B cell (primary cell): ENCODE measurements around the gene LTC4S. TPM values are rescaled to one million over a fixed set of nuclear protein-coding genes. Genes with fewer than 3 reads are reported as not detected.

Source experiments
- ATAC-seq: fragments of 200-7000 bp; cut with Tn5 transposase; one replicate; pipeline ENCODE4 v1.10.0; 2021; ENCODE audit warnings: low read depth, mild to moderate bottlenecking, moderate number of reproducible peaks, moderate library complexity
- CTCF ChIA-PET: fragments of 350-600 bp; sonication (Branson Sonifier 250); formaldehyde crosslinking; loops from one replicate; lab custom pipeline; 2021; ENCODE audit warnings: antibody characterized with exemption, inconsistent platforms; lab: Charles Lee
- POLR2A ChIA-PET: fragments of 350-600 bp; sonication (Branson Sonifier 250); formaldehyde crosslinking; loops from one replicate; lab custom pipeline; 2021; ENCODE audit warnings: antibody characterized with exemption; lab: Charles Lee
- DNase-seq: peaks from one replicate; pipeline ENCODE4 v3.0.0; 2013
- H2AFZ ChIP-seq: 2 replicates; pipeline ENCODE4 v1.6.1; 2012; ENCODE audit warnings: mild to moderate bottlenecking, low read depth, low read length; ENCODE audit not compliant: insufficient read depth, poor library complexity, severe bottlenecking
- H3K27ac ChIP-seq, 2 donors: 1 replicate in 1 of 2; 2 replicates in 1 of 2; pipeline ENCODE4 v1.5.1; 2012 to 2013; ENCODE audit warnings: low read length in 2 of 2, mild to moderate bottlenecking in 2 of 2, moderate library complexity in 1 of 2
- H3K27me3 ChIP-seq, 4 experiments: fragments of 200-600 bp in 1 of 4; sonication (generic) in 1 of 4; replicated peaks in 1 of 4; 1 replicate in 2 of 4; 2 replicates in 2 of 4; pipeline versions ENCODE4 v1.6.1 to v1.7.0; 2013 to 2016; ENCODE audit warnings: low read length in 3 of 4, mild to moderate bottlenecking in 2 of 4, mixed read lengths in 1 of 4, moderate library complexity in 1 of 4; ENCODE audit not compliant: insufficient read depth in 4 of 4, control insufficient read depth in 3 of 4; ENCODE audit errors: control extremely low read depth in 1 of 4
- H3K36me3 ChIP-seq, 2 experiments: replicated peaks in 1 of 2; 1 replicate in 1 of 2; 2 replicates in 1 of 2; pipeline versions ENCODE4 v1.6.1 to v1.7.1; 2013; ENCODE audit warnings: low read length in 1 of 2; ENCODE audit not compliant: insufficient read depth in 2 of 2, control insufficient read depth in 1 of 2; ENCODE audit errors: control extremely low read depth in 1 of 2, extremely low read depth in 1 of 2
- H3K4me1 ChIP-seq, 2 donors: fragments of 200-600 bp in 1 of 2; sonication (generic) in 1 of 2; 1 replicate in 1 of 2; 2 replicates in 1 of 2; pipeline versions ENCODE4 v1.5.1 to v1.6.1; 2013 to 2017; ENCODE audit warnings: low read length in 2 of 2; ENCODE audit not compliant: control insufficient read depth in 2 of 2, insufficient read depth in 2 of 2
- H3K4me2 ChIP-seq: replicated peaks from 2 replicates; pipeline ENCODE3; 2012; ENCODE audit warnings: mild to moderate bottlenecking, low read depth, low read length; ENCODE audit not compliant: poor library complexity, severe bottlenecking
- H3K4me3 ChIP-seq, 5 experiments: fragments of 200-600 bp in 1 of 5; sonication (generic) in 1 of 5; 1 replicate in 3 of 5; 2 replicates in 2 of 5; pipeline versions ENCODE4 v1.5.1 to v1.7.0; 2011 to 2016; ENCODE audit warnings: low read length in 4 of 5, mild to moderate bottlenecking in 4 of 5, low read depth in 2 of 5, control low read depth in 1 of 5, moderate library complexity in 1 of 5; ENCODE audit not compliant: insufficient read depth in 1 of 5; ENCODE audit errors: control extremely low read depth in 1 of 5, extremely low read depth in 1 of 5
- H3K79me2 ChIP-seq: fragments of 200-600 bp; sonication (generic); one replicate; pipeline ENCODE4 v1.6.0; 2016; ENCODE audit warnings: low read length; ENCODE audit not compliant: control insufficient read depth, insufficient read depth
- H3K9ac ChIP-seq: fragments of 200-600 bp; sonication (generic); 2 replicates; pipeline ENCODE4 v1.6.1; 2017; ENCODE audit warnings: mild to moderate bottlenecking, low read length, moderate library complexity
- H3K9me3 ChIP-seq, 3 donors: one replicate each; pipeline versions ENCODE4 v1.6.1 to v1.7.1; 2013; ENCODE audit warnings: low read length in 2 of 3; ENCODE audit not compliant: control insufficient read depth in 2 of 3, insufficient read depth in 1 of 3; ENCODE audit errors: control extremely low read depth in 1 of 3
- H4K20me1 ChIP-seq: 2 replicates; pipeline ENCODE4 v1.6.0; 2012; ENCODE audit warnings: mild to moderate bottlenecking, low read length; ENCODE audit not compliant: insufficient read depth, control insufficient read depth, poor library complexity, severe bottlenecking
- H3K27ac Mint-ChIP-seq: one replicate; pipeline ENCODE4 v1.8.0; 2021; ENCODE audit warnings: mixed read lengths
- H3K27me3 Mint-ChIP-seq: one replicate; pipeline ENCODE4 v1.8.0; 2021; ENCODE audit warnings: mixed read lengths
- H3K4me1 Mint-ChIP-seq: one replicate; pipeline ENCODE4 v1.8.0; 2021; ENCODE audit warnings: mixed read lengths
- H3K4me3 Mint-ChIP-seq: one replicate; pipeline ENCODE4 v1.8.0; 2021; ENCODE audit warnings: mixed read lengths
- H3K9me3 Mint-ChIP-seq: one replicate; pipeline ENCODE4 v1.8.0; 2022; ENCODE audit warnings: mixed read lengths; ENCODE audit not compliant: insufficient read depth
- CTCF ChIP-seq: fragments of 200-600 bp; IDR thresholded peaks from one replicate; pipeline ENCODE4 v1.8.0; 2022; ENCODE audit warnings: antibody characterized with exemption, mild to moderate bottlenecking
- EZH2 ChIP-seq: IDR thresholded peaks from 2 replicates; pipeline ENCODE4 v1.6.1; 2012; ENCODE audit warnings: borderline replicate concordance, low read depth, mild to moderate bottlenecking, moderate library complexity, low read length; ENCODE audit not compliant: insufficient read depth, poor library complexity, severe bottlenecking
- WGBS: methylation state at CpG from one replicate; pipeline ENCODE4 v1.1.5; 2013; ENCODE audit warnings: missing lambda C conversion rate; ENCODE audit not compliant: insufficient coverage; 5-methylcytosine and 5-hydroxymethylcytosine counted together
- intact Hi-C: fragments of 100-400 bp; cut with micrococcal nuclease; formaldehyde crosslinking; loops from one replicate; pipeline ENCODE4 v1.10.0; 2022
- polyA plus RNA-seq: library from polyadenylated mRNA; depleted of rRNA; stranded (reverse); fragments of >200 nt; gene quantifications from 2 replicates; pipeline ENCODE4 v1.2.3, GENCODE V29; 2012
- total RNA-seq, 2 donors: library from RNA; stranded (reverse); fragments of 120-200 nt in 1 of 2; gene quantifications; 1 replicate in 1 of 2; 2 replicates in 1 of 2; pipeline versions ENCODE4 v1.2.3 to v1.2.4, GENCODE V29; 2013 to 2022

LTC4S gene
- total and polyA plus RNA-seq, 2 donors (not counting 1 experiment from before 2014, with no cell fraction given): 0.40 to 3.8 TPM

- Histone ChIP-seq H3K4me3 (peak overlapping the region in 3 of 5 experiments; percentile 63 to 68 (median 64)), H2AFZ (peak overlapping the region; percentile 72), H3K9ac (peak overlapping the region; percentile 74), H3K27ac (peak overlapping the region; percentile 41 to 66), H4K20me1 (peaks cover 26% of the 10 kb centered on the region), H3K27me3 (no peaks in the 10 kb centered on the region), H3K9me3 (no peaks in the 10 kb centered on the region), H3K36me3 (peaks cover 0 to 31% of the 10 kb centered on the region in 2 experiments), H3K4me1 (peaks cover 28 to 37% of the 10 kb centered on the region in 2 donors), H3K4me2 (peak overlapping the region; percentile 90), H3K79me2 (peaks cover 9% of the 10 kb centered on the region)
- DNase-seq (peak; percentile 30), ATAC-seq (no peak)
- WGBS: 92% methylated on average over 19 of the region's 21 CpGs
- Mint-ChIP-seq H3K9me3 (no peaks in the 10 kb centered on the region), H3K4me1 (peaks cover 33% of the 10 kb centered on the region), H3K27ac (peak overlapping the region; percentile 70), H3K27me3 (no peaks in the 10 kb centered on the region), H3K4me3 (peak overlapping the region; percentile 70)
- ChIA-PET POLR2A (interaction anchor here (2.7 kb wide), 1 partner anchor 22 kb away, joined by 8 read pairs; no protein-coding TSS in a partner anchor), CTCF (interaction anchor here (0.9 to 2.2 kb wide), 7 partner anchors 17 to 178 kb away, joined by 3 to 17 read pairs (median 4); partner anchors contain the start of gene HNRNPH1)
- TF ChIP-seq CTCF (no peak), EZH2 (no peak)
- intact Hi-C loops: loop anchor here (1.0 to 2.0 kb wide), 4 partner anchors 34 to 174 kb away; partner anchors contain the start of genes CANX, HNRNPH1 and MAML1
Observed at GRCh38 chr5:179796877-179797608, 3.3 kb downstream of the LTC4S start.

- CTCF ChIA-PET: interaction anchor here (0.9 to 1.8 kb wide), 4 partner anchors 16 to 177 kb away, joined by 3 to 4 read pairs (median 4); partner anchors contain the start of gene HNRNPH1
- DNase-seq: no peak
- no peaks in the 10 kb centered on the region for H3K27me3 Mint-ChIP-seq
Observed at GRCh38 chr5:179797741-179798140, 4.0 kb downstream of the LTC4S start.

More at GRCh38 chr5:179797741-179798140, 4.0 kb downstream of the LTC4S start:
- H3K36me3 ChIP-seq: peaks cover 0 to 31% of the 10 kb centered on the region in 2 experiments
- TF ChIP-seq CTCF (no peak), EZH2 (no peak)
- H3K9ac ChIP-seq: no peak overlapping the region
- H3K4me2 ChIP-seq: no peak overlapping the region
- no peak overlapping the region for H3K27ac Mint-ChIP-seq
- peaks cover 15% of the 10 kb centered on the region for H3K79me2 ChIP-seq
- ATAC-seq: no peak
- no peaks in the 10 kb centered on the region for H3K27me3 ChIP-seq
- intact Hi-C loops: loop anchor here (2.0 kb wide), 1 partner anchor 175 kb away; the partner anchor contains the start of gene HNRNPH1
- no peaks in the 10 kb centered on the region for H3K9me3 ChIP-seq
- 98% methylated on average over 28 of the region's 30 CpGs for WGBS
- H3K27ac ChIP-seq: no peak overlapping the region
- H4K20me1 ChIP-seq: peaks cover 33% of the 10 kb centered on the region
- no peak overlapping the region for H2AFZ ChIP-seq
- POLR2A ChIA-PET: no interaction called here
- H3K4me1 Mint-ChIP-seq: peaks cover 34% of the 10 kb centered on the region
- H3K4me3 Mint-ChIP-seq: peak overlapping the region; percentile 70
- H3K9me3 Mint-ChIP-seq: no peaks in the 10 kb centered on the region
- H3K4me3 ChIP-seq: no peak overlapping the region
- H3K4me1 ChIP-seq: peaks cover 28 to 40% of the 10 kb centered on the region in 2 donors
